ENCODE measurements around the gene TMEM50A.
"Not testable (repeated sequence)": the region's sequence is repeated elsewhere in the genome, so short reads cannot be mapped to it uniquely, and the experiment has no call there.

The TMEM50A gene

DNA sequence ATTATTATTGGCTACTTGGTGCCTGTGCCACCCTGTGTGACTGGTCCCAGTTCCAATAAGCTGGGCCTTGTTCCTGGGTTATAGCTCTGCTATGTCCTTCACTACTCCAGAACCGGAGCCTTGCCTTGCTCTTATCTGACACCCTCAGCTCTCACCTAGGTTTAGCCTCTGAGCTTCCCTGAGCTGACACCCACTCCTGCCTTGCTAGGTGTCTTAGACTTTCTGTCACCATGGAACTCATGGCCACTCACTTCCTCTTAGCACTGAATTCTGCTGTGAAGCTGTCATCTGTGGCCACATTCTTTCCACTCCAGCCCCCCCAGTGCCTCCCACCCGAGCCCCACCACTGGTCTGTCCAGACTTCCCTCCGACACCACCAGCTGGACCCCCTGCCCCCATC is 51.6 kb downstream of the TMEM50A start:
- DNase-seq, result not testable (repeated sequence)

DNA sequence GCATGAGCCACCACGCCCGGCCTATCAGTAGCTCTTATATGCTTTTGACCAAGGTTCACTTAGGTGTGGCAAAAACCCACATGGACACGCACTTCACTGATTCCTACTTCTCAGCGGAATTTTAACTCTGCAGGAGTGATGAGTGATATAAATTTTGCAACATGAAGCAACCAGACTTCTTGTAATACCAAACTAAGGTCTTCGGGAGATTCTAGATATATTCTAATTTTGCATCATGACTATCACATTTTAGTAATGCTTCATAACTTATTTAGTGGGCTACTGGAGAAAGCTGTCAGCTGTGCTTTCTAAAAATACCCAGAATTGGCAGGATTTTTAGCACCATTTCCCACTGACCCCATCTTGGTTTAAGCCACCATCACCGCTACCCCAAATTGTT is 54.7 kb downstream of the TMEM50A start:
- DNase-seq, result no peak

DNA sequence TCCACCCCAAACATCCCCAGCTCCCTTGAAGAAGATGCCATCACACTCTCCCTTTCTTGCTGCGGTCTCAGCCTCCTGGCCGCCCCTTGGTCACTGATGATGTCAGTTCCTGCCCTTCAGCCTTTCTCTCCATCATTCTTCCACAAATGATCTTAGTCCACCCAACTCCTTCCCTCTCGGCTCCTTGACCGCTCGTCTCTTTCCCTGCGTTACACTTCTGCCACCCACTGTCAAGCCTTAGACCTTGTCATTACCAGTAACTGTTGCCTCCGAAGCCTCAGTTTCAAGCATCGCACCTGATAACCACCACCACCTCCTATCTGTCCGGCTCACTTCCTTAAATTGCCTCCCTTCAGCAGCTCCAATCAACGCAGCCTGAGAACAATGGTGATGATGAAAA is 59.4 kb downstream of the TMEM50A start:
- not testable (repeated sequence) for DNase-seq

DNA sequence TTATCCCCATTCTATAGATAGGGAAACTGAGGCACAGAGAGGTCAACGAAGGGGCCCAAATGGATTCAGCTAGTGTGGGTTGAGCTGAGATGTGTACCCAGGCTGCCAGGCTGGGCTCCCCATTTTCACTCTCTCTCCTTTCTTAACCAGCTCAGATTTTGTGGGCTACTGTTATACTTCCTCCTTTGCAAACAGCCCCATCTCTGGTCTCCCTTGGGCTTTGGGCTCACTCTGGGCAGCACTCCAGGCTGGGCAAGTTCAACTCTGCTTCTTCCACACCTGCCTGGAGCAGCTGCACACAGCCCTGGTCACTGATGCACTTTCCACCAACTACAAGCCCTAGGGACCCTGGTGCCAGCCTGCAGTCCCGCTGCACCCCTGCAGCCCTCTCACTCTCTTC is 59.9 kb downstream of the TMEM50A start:
- not testable (repeated sequence) for DNase-seq

DNA sequence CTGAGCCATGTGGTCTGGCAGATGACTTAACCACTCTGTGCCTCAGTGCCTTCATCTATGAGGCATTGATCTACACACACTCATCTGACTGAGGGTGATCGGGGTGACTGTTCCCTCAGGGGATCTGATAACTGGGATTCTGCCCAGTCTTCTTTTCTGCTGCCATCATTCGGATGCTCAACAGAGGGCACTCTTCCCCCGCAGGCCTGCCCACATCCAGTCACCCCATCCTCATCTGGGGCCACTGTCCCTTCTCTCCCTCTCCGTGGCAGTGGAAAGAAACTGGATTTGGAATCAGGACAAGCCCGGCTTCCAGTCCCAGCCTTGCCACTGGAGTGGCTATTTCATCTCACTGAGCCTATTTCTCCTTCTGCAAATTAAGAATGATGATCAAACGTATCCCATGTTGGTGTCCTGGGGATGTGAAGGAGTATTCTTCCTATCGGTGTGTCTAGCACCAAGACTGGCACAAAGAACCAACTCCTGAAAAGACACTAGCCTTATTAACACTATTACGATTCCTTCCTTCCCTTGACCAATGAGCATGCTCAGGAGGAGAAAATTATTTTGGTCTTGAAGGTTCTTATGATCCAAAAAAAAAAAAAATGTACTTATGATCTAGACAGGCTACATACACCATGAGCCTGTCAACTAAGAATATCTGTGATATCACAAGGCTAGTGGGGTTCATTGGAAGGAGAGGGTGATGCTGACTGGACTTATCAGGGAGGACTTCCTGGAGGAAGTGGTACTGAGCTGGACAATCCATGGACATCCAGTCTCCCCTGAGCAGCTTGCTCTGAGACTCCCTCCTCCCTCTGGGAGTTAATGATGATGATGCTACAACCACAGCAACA is 65.0 kb downstream of the TMEM50A start:
- DNase-seq, result not testable (repeated sequence)

DNA sequence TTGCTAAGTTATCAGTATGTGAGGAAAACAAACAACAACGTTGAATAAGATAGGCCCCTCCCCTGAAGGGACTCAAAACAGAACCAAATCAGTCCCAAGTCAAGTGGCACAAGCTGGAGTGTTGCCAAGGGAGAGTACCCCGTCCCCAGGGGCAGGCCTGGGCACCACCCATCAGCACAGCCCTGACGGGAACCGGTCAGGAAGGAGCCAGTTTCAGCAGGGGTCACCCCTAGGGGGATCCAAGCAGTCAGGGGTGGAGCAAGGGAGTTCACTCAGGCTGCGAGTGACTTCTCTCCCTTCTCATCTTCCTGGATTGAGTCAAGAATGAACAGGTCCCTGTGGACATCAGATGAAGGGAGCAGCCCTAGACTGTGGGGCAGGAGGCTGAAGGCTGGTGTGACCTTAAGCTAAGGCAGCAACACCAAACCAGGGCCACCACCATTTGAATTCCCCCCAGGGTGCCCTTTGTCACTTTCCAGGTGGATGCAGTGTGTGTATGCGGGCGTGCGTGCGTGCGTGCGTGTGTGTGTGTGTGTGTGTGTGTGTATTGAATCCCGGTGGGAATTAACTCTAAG is 67.7 kb downstream of the TMEM50A start:
- not testable (repeated sequence) for DNase-seq

DNA sequence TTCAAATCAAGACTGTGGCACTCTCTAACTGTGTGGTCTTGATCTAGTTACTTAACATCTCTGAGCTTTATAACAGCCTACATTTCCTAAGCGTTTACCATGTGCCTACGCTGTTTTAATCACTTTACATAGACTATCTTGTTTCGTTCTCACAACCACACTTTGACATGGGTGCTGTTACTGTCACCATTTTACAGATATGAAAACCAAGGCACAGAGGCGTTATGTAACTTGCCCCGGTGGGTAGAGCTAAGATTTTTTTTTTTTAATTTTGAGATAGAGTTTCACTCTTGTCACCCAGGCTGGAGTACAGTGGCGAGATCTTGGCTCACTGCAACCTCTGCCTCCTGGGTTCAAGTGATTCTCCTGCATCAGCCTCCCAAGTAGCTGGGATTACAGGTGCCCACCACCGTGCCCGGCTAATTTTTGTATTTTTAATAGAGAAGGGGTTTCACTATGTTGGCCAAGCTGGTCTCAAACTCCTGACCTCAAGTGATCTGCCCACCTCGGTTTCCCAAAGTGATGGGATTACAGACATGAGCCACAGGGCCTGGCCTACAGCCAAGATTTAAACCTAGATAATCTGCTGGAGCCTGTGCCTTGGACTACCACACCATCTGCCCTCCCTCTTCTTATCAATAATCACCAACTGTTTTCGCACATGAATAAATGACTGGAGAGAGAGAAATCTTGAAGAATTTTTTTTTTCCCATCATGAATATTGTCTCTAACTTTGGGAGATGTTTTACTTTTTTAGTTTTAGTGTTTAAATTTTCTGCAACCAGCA is 71.7 kb downstream of the TMEM50A start:
- not testable (repeated sequence) for DNase-seq

Measured in NCI-H2227 treated with DMSO at 0.1 percent for 48 hours (cell line).